WERI-Rb-1 (cell line): ENCODE results near the gene SLC6A3.

Experiments used
- DNase-seq: peaks from one replicate; pipeline ENCODE4 v3.0.0-alpha.2; 2020
- H3K27ac ChIP-seq: fragments of 250-450 bp; sonication (Bioruptor Pico); 2 replicates; pipeline ENCODE4 v1.5.1; 2020; ENCODE audit warnings: mild to moderate bottlenecking, moderate library complexity
- H3K27me3 ChIP-seq: fragments of 250-450 bp; sonication (Bioruptor Pico); 2 replicates; pipeline ENCODE4 v1.5.1; 2021; ENCODE audit warnings: mild to moderate bottlenecking, low read depth, moderate library complexity; ENCODE audit not compliant: insufficient read depth, severe bottlenecking
- H3K36me3 ChIP-seq: fragments of 250-450 bp; sonication (Bioruptor Pico); 2 replicates; pipeline ENCODE4 v1.5.1; 2020; ENCODE audit warnings: mild to moderate bottlenecking, moderate library complexity
- H3K4me3 ChIP-seq: 2 replicates; pipeline ENCODE4 v1.5.1; 2011; ENCODE audit warnings: low read depth, mild to moderate bottlenecking, control low read depth, low read length
- H3K9me3 ChIP-seq: fragments of 250-450 bp; sonication (Bioruptor Pico); 2 replicates; pipeline ENCODE4 v1.5.1; 2021; ENCODE audit warnings: mild to moderate bottlenecking, moderate library complexity; ENCODE audit not compliant: severe bottlenecking
- TF ChIP-seq, protein P1 (sequence below): IDR thresholded peaks from 2 replicates; pipeline ENCODE4 v1.5.1; 2011; ENCODE audit warnings: low read depth, mild to moderate bottlenecking, control low read depth, inconsistent platforms, low read length

Gene SLC6A3

DNA sequence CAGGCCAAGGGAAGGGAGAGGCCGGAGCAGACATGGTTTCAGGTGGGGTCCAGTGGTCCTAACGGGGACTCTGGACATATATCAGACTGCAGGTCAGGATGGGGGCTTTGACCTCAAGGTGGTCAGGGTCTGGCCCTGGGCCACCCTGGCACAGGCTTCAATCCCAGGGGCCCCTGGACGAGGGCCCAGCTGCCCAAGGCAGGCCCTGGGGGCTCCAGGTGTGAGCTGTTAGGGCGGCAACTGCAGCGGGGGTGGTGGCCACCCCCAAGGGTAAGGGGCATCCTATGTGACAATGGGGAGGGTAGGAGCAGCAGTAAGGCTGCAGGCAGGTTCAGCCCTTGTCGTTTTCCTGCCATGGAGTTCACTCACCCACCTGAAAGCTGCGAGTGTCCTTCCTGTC, 54.9 kb downstream of the SLC6A3 start:
- Histone ChIP-seq H3K36me3 (no peaks in the 10 kb centered on the region), H3K27ac (no peak overlapping the region), H3K4me3 (no peak overlapping the region), H3K9me3 (no peaks in the 10 kb centered on the region), H3K27me3 (peaks cover 5% of the 10 kb centered on the region)
- DNase-seq: no peak
- TF ChIP-seq, protein P1, sequence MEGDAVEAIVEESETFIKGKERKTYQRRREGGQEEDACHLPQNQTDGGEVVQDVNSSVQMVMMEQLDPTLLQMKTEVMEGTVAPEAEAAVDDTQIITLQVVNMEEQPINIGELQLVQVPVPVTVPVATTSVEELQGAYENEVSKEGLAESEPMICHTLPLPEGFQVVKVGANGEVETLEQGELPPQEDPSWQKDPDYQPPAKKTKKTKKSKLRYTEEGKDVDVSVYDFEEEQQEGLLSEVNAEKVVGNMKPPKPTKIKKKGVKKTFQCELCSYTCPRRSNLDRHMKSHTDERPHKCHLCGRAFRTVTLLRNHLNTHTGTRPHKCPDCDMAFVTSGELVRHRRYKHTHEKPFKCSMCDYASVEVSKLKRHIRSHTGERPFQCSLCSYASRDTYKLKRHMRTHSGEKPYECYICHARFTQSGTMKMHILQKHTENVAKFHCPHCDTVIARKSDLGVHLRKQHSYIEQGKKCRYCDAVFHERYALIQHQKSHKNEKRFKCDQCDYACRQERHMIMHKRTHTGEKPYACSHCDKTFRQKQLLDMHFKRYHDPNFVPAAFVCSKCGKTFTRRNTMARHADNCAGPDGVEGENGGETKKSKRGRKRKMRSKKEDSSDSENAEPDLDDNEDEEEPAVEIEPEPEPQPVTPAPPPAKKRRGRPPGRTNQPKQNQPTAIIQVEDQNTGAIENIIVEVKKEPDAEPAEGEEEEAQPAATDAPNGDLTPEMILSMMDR: no peak

DNA sequence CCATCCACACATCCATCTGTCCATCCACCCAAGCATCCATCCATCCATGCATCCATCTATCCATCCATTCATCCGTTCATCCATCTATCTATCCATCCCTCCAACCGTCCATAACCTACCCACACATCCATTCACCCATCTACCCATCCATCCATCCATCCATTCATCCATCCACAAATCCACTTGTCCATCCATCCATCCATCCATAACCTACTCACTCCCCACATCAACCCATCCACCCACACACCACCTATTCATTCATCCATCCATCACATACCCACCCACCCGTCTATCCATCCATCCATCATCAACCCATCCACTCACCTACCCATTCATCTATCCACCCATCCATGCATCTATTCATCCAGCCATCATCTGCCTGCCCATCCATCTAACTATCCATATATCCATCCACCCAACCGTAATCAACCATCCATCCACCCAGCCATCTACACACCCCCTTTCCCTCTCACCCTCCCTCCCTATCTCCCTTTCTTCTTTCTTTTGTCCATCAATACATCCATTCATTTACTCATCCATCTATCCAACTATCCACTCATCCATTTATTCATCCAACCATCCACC, 56.8 kb downstream of the SLC6A3 start:
- no peak for DNase-seq
- peaks cover 5% of the 10 kb centered on the region for H3K27me3 ChIP-seq

DNA sequence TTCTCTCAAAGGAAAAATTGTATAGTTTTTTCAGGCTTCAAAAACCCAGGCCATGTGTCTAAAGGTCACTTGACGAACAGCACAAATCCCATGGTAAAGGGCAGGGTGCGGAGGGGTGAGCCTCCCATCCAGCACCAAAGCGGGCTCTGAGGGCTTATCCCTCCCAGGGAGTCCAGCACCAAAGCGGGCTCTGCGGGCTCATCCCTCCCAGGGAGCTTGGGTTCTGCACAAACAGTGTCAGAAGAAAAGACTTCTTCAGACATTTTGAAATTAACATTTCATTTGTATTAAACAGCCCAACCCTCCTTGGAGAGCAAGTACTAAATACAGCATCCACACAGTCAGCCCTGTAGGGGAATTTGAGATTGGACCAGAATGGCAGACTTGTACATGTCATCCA, 57.4 kb downstream of the SLC6A3 start:
- DNase-seq: no peak
- no peaks in the 10 kb centered on the region for H3K36me3 ChIP-seq
- H3K4me3 ChIP-seq: no peak overlapping the region
- TF ChIP-seq, protein P1: no peak
- no peak overlapping the region for H3K27ac ChIP-seq
- H3K27me3 ChIP-seq: peaks cover 5% of the 10 kb centered on the region
- H3K9me3 ChIP-seq: no peaks in the 10 kb centered on the region

More for the DNA sequence above, 56.8 kb downstream of the SLC6A3 start:
- TF ChIP-seq, protein P1: no peak
- Histone ChIP-seq H3K27ac (no peak overlapping the region), H3K4me3 (no peak overlapping the region), H3K9me3 (no peaks in the 10 kb centered on the region), H3K36me3 (no peaks in the 10 kb centered on the region)

DNA sequence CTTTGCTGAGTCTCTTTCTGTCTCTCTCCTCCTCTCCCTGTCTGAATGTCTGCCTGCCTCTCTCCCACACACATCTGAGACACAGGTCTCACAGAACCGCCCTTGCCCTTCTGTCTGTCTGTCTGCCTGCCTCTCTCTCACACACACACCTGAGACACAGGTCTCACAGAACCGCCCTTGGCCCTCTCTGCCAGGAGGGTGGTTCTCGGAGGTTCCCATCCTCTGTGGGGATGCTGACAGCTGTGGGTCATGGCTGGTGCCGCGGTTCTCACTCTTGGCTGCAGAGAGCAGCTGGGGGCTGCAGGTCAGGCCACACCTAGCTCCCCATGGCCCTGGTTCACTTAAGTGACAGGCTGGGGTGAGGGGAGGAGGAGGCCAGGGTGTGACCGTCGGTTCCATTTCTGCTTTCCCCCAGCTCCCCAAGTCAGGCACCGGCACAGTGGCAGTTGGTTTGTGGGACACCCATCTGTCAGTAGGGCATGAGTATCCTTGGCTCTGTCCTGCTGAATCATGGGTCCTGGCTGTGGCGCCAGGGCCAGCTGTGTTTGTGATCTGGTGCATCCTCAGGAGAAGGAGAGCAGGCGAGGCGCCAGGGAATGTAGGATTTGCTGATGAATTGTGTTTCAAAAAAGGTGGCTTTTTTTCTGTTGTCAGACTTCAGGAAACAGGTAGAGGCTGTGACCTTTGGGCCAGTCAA, 58.0 kb downstream of the SLC6A3 start:
- H3K27ac ChIP-seq: no peak overlapping the region
- peaks cover 5% of the 10 kb centered on the region for H3K27me3 ChIP-seq
- no peak for DNase-seq
- no peaks in the 10 kb centered on the region for H3K9me3 ChIP-seq
- H3K36me3 ChIP-seq: no peaks in the 10 kb centered on the region
- TF ChIP-seq, protein P1: no peak
- no peak overlapping the region for H3K4me3 ChIP-seq

DNA sequence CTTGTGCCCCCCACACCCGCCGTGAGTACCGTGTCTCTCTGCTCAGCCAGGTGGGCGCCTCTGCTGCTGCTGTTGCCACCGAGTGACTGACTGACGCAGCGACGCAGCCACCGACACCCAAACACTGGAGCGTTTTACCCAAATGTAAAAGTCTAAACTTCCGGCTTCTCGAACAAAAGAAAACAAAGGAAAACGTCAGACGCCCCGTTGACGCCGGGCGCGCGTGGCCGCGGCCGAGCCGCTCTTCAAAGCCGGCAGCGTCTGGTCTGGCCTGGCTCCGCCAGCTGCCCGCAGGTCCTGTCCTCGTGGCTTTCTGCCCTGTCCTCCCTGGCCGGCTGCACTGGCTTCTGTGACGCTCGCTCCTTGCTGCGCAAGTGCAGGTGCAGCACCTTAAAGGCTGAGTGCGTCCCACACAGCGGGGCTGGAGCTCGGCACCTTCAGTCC, 58.9 kb downstream of the SLC6A3 start:
- DNase-seq: peak; percentile 57
- peak overlapping the region; percentile 61 for H3K27ac ChIP-seq
- H3K36me3 ChIP-seq: no peaks in the 10 kb centered on the region
- H3K4me3 ChIP-seq: peak overlapping the region; percentile 57
- TF ChIP-seq, protein P1: no peak
- H3K9me3 ChIP-seq: no peaks in the 10 kb centered on the region
- peaks cover 5% of the 10 kb centered on the region for H3K27me3 ChIP-seq
